ENCODE results near the gene MYCBP. TPM values are rescaled to one million over a fixed set of nuclear protein-coding genes. Genes with fewer than 3 reads are reported as not detected.

MYCBP gene
- total RNA-seq, 1 donor from 2014 or later: 0.64 TPM

DNA sequence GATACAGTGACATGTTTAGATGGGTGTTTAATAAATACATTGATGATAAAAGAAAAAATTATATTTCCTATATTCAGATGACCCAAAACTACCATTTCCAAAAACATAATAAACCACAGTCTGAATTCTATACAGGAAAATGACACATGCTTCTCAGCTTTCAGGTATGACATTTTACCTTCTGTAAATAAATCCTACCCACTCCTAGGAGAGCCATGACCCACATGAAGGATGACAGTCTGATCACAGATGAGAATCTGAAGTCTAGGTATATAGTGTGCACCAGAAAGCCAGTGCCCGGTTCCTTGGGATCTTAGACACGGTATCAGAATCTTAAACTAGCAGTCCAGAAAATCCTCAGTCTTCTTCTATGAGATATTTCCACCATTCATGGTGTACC, 11.9 kb upstream of the MYCBP start:
- no peak overlapping the region for H3K4me3 ChIP-seq
- H3K36me3 ChIP-seq: no peaks in the 10 kb centered on the region
- no peaks in the 10 kb centered on the region for H3K9me3 ChIP-seq
- no peaks in the 10 kb centered on the region for H3K27me3 ChIP-seq
- no peak for DNase-seq (ENCODE audit: low spot score in 2 of 2)
- TF ChIP-seq, protein P1, sequence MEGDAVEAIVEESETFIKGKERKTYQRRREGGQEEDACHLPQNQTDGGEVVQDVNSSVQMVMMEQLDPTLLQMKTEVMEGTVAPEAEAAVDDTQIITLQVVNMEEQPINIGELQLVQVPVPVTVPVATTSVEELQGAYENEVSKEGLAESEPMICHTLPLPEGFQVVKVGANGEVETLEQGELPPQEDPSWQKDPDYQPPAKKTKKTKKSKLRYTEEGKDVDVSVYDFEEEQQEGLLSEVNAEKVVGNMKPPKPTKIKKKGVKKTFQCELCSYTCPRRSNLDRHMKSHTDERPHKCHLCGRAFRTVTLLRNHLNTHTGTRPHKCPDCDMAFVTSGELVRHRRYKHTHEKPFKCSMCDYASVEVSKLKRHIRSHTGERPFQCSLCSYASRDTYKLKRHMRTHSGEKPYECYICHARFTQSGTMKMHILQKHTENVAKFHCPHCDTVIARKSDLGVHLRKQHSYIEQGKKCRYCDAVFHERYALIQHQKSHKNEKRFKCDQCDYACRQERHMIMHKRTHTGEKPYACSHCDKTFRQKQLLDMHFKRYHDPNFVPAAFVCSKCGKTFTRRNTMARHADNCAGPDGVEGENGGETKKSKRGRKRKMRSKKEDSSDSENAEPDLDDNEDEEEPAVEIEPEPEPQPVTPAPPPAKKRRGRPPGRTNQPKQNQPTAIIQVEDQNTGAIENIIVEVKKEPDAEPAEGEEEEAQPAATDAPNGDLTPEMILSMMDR (IDR thresholded peaks at IDR 0.05): no peak
- H3K4me1 ChIP-seq: no peaks in the 10 kb centered on the region
- H3K27ac ChIP-seq: no peak overlapping the region
- intact Hi-C loops (cut with DNase I): no loop called here

DNA sequence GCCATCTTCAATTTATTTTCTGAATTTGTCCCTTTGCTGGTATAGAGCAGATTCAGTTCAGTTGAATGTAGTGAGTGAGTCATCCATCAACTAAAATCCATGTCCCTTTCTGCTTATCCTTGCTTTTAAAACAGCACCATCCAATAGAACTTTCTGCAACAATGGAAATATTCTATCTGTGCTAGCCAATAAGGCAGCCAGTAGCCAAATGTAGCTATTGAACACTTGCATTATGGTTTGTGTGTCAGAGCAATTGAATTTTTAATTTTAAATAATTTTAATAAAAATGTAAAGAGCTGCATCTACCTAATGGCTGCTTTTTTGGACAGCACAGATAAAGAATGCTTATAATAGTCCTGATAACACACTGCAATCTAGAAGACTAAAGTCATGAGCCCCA, 8.3 kb upstream of the MYCBP start, which contains the start of gene GJA9:
Gene GJA9, minus strand, starts transcription at position 101 of the 400 bp plus-strand sequence. CDS start 5,489 bp downstream, outside the sequence.
- no peaks in the 10 kb centered on the region for H3K4me1 ChIP-seq
- H3K27me3 ChIP-seq: no peaks in the 10 kb centered on the region
- no peak within 1 kb of the TSS for H3K27ac ChIP-seq
- H3K4me3 ChIP-seq: no peak within 1 kb of the TSS
- H3K36me3 ChIP-seq: no peaks in the 10 kb centered on the region
- intact Hi-C loops (cut with DNase I): no loop called here
- no peaks in the 10 kb centered on the region for H3K9me3 ChIP-seq
- TF ChIP-seq, protein P1 (IDR thresholded peaks at IDR 0.05): no peak
- DNase-seq (ENCODE audit: low spot score in 2 of 2): no peak

DNA sequence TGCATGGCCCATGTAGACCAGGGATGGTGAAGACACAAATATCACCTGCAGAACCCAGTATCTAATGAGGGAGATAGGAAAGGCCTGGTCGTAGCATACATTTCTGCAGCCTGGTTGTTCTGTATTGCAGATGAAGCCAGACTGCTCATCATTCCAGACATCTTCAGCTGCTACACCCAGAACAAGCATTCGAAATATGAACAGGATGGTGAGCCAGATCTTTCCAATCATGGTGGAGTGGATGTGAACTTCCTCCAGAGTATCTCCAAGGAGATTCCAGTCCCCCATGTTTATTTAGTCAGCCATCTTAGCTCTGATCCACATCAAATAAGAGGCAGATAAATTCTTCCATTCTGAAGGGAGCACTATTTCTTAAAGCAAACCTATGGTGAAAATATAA, 2.7 kb upstream of the MYCBP start:
- Histone ChIP-seq H3K4me3 (no peak overlapping the region), H3K4me1 (peaks cover 8 to 12% of the 10 kb centered on the region in 2 donors), H3K36me3 (no peaks in the 10 kb centered on the region), H3K27ac (no peak overlapping the region), H3K9me3 (no peaks in the 10 kb centered on the region), H3K27me3 (no peaks in the 10 kb centered on the region)
- intact Hi-C loops (cut with DNase I): no loop called here
- TF ChIP-seq, protein P1 (IDR thresholded peaks at IDR 0.05): no peak
- no peak for DNase-seq (ENCODE audit: low spot score in 2 of 2)

DNA sequence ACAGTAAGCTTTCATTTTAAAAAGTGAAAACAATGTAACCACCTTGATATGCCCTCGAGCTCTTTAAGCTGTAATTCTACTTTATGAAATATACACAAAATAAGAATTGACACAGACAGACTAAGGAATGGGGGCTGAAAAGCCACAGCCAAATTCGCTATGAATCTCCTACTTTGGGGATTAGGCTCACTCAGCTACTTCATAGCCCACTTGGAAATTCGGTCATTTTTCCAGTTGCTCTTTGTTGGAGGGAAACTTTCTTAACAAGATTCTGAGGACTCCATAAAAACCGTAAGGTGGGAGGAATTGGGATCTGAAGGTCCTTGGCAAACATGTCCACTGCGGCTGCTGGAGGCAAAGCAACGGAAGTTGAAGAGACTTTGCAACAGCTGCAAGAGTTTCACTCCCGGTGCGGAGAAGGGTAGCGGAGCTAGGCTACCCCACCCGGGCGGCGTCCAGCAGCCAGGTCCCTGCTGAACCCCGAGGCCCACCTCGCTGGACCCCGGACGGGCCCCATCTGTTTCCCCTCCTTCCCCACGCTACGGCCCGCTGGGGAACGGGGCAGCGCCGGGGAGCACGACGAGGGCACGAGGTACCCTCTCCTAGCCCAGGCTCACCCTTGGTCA, 634 bp downstream of the MYCBP start:
- no peaks in the 10 kb centered on the region for H3K27me3 ChIP-seq
- peaks cover 8 to 12% of the 10 kb centered on the region in 2 donors for H3K4me1 ChIP-seq
- intact Hi-C loops (cut with DNase I): loop anchor here (1.0 to 5.0 kb wide), 2 partner anchors 13 to 120 kb away; partner anchors contain the start of genes AKIRIN1 and RRAGC
- no peaks in the 10 kb centered on the region for H3K9me3 ChIP-seq
- TF ChIP-seq, protein P1 (IDR thresholded peaks at IDR 0.05): no peak
- H3K36me3 ChIP-seq: no peaks in the 10 kb centered on the region
- H3K4me3 ChIP-seq: peak overlapping the region; percentile 76 to 96
- no peak for DNase-seq (ENCODE audit: low spot score in 2 of 2)
- peak overlapping the region; percentile 38 to 74 for H3K27ac ChIP-seq

DNA sequence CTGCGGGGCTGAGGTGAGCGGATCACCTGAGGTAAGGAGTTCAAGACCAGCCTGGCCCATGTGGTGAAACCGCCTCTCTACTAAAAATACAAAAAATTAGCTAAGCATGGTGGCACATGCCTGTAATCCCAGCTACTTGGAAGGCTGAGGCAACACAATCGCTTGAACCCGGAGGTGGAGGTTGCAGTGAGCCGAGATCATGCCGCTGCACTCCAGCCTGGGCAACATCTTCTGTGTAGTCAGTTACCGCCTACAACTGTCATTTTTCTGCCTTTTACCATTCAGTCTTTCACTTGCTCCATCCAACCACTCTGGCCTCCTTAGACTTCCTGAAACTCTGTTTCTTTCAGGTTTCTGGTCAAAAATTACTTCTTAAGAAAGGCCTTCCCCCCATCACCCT, 2.2 kb downstream of the MYCBP start:
- TF ChIP-seq, protein P1 (IDR thresholded peaks at IDR 0.05): no peak
- intact Hi-C loops (cut with DNase I): loop anchor here (5.0 kb wide), 1 partner anchor 121 kb away; the partner anchor contains the start of gene AKIRIN1
- Histone ChIP-seq H3K36me3 (no peaks in the 10 kb centered on the region), H3K9me3 (no peaks in the 10 kb centered on the region), H3K4me3 (no peak overlapping the region), H3K4me1 (peaks cover 8 to 12% of the 10 kb centered on the region in 2 donors), H3K27ac (no peak overlapping the region), H3K27me3 (no peaks in the 10 kb centered on the region)
- no peak for DNase-seq (ENCODE audit: low spot score in 2 of 2)

All from ascending aorta (tissue), 2 donors.